BLaER1 treated with 17β-estradiol and CSF1 and Interleukin-3, amounts not matched to agents 10 nM and 100 nM (cell line): ENCODE data around the gene IGSF21.

Source experiments
- H3K27ac ChIP-seq, 11 experiments: shearing (Covaris generic); formaldehyde crosslinking; 2 replicates each; pipeline ENCODE4 v1.8.1; 2022
- H3K27me3 ChIP-seq, 11 experiments: shearing (Covaris generic); formaldehyde crosslinking; 2 replicates each; pipeline ENCODE4 v1.8.1; 2022
- H3K36me3 ChIP-seq, 11 experiments: shearing (Covaris generic); formaldehyde crosslinking; 2 replicates each; pipeline ENCODE4 v1.8.1; 2022
- H3K4me1 ChIP-seq, 10 experiments: shearing (Covaris generic); formaldehyde crosslinking; 2 replicates each; pipeline ENCODE4 v1.8.1; 2022
- H3K4me2 ChIP-seq, 11 experiments: shearing (Covaris generic); formaldehyde crosslinking; 2 replicates each; pipeline ENCODE4 v1.8.1; 2022
- H3K4me3 ChIP-seq, 10 experiments: shearing (Covaris generic); formaldehyde crosslinking; 2 replicates each; pipeline ENCODE4 v1.8.1; 2022
- H3K9ac ChIP-seq, 11 experiments: shearing (Covaris generic); formaldehyde crosslinking; 2 replicates each; pipeline ENCODE4 v1.8.1; 2022
- H3K9me3 ChIP-seq, 11 experiments: shearing (Covaris generic); formaldehyde crosslinking; replicated peaks in 1 of 11; 2 replicates each; pipeline ENCODE4 v1.8.1; 2022
- H4K20me1 ChIP-seq, 11 experiments: shearing (Covaris generic); formaldehyde crosslinking; 2 replicates each; pipeline ENCODE4 v1.8.1; 2022
- Cebpa-rat ChIP-seq, 11 experiments: shearing (Covaris generic); IDR thresholded peaks; 2 replicates each; pipeline ENCODE4 v1.8.1; 2022

The IGSF21 gene

DNA sequence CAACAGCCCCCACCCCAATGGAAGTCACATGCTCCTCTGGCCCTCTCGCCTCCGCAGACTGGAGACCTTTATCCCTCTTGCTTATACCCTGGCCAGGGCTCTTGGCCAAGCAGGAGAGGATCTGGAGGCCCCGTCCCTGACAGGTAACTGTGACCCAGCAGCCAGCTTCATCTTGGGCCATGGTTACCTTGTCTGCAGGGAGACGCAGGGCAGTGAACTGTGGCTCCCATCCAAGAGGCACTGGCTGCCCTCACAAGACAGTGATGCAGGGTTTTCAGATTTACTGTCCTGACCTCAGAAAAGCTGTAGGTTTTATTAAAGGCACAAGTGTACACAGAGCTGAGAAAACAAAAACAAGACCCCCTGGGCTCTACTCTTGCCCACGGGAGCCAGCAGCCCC lies 276.5 kb downstream of the IGSF21 start:
- Histone ChIP-seq H3K27me3 (no peaks in the 10 kb centered on the region), H3K9ac (no peak overlapping the region), H3K27ac (no peak overlapping the region), H3K9me3 (peaks cover 0 to 17% (median 11%) of the 10 kb centered on the region in 11 experiments; a peak in 13 of 22 replicates), H4K20me1 (peaks cover 0 to 4% (median 0%) of the 10 kb centered on the region in 11 experiments; a peak in 1 of 22 replicates), H3K4me2 (peak overlapping the region in 6 of 11 experiments; percentile 65 to 84 (median 74); a peak in 4 of 22 replicates), H3K36me3 (no peaks in the 10 kb centered on the region), H3K4me1 (peaks cover 15 to 23% (median 19%) of the 10 kb centered on the region in 10 experiments), H3K4me3 (no peak overlapping the region)
- no peak for TF ChIP-seq Cebpa-rat (IDR thresholded peaks at IDR 0.05)

DNA sequence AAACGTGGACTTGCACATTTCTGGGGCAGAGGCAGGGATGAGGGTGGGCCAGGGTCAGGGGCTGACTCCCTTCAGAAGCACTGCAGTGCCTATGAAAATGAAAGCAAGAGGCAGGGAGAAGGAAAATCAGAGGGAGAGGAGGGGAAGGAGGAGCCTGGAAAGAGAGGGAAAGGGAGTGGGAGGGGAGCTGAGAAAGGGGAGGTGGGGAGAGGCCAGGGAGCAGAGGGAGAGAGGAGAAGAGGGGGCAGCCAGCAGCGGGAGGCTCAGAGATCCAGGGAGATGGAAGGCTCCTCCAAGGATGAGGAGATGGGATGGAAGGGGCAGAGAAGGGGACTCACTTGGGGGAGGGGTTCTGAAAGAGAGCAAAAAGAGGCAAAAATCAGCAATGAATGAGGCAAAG lies 276.9 kb downstream of the IGSF21 start:
- Histone ChIP-seq H3K4me3 (no peak overlapping the region), H3K4me1 (peaks cover 15 to 23% (median 19%) of the 10 kb centered on the region in 10 experiments), H4K20me1 (peaks cover 0 to 4% (median 0%) of the 10 kb centered on the region in 11 experiments; a peak in 1 of 22 replicates), H3K4me2 (peak overlapping the region; percentile 65 to 84 (median 69); a peak in 20 of 22 replicates), H3K9ac (peak overlapping the region in 2 of 11 experiments; percentile 1 to 33; a peak in 1 of 22 replicates), H3K27me3 (no peaks in the 10 kb centered on the region), H3K36me3 (no peaks in the 10 kb centered on the region), H3K9me3 (peaks cover 0 to 14% (median 10%) of the 10 kb centered on the region in 11 experiments; a peak in 13 of 22 replicates), H3K27ac (no peak overlapping the region)
- no peak for TF ChIP-seq Cebpa-rat (IDR thresholded peaks at IDR 0.05)

DNA sequence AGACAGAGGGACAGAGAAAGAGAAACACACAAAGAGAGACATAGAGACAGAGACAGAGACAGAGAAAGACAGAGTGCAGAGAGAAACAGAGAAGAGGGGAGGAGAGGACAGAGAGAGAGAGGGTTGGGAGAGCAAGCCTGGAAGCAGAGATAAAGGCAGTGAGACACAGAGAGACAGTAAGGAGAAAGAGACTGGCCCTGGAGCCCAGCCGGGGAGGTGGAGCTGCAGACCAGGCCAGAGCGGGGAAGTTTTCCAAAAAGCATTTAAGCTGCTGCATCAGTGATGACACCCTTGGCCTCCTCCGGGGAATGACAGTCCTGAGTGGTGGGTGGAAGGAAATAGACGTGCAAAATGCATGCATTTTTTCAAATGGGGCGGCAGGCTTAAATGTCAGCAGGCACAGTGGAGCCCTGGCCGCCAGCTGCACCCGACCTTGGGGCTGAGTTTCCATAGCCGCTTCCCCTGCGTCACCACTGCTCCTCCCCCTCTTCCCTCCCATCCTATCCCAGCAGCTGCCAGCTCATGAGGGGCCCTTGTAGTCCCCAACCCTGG lies 277.7 kb downstream of the IGSF21 start:
- H3K4me2 ChIP-seq: peak overlapping the region; percentile 65 to 84 (median 69)
- H3K4me3 ChIP-seq: no peak overlapping the region
- H4K20me1 ChIP-seq: peaks cover 0 to 4% (median 0%) of the 10 kb centered on the region in 11 experiments; a peak in 1 of 22 replicates
- peaks cover 0 to 5% (median 2%) of the 10 kb centered on the region in 11 experiments; a peak in 8 of 22 replicates for H3K9me3 ChIP-seq
- H3K36me3 ChIP-seq: no peaks in the 10 kb centered on the region
- H3K4me1 ChIP-seq: peaks cover 15 to 23% (median 19%) of the 10 kb centered on the region in 10 experiments
- TF ChIP-seq Cebpa-rat (IDR thresholded peaks at IDR 0.05): no peak
- H3K27me3 ChIP-seq: no peaks in the 10 kb centered on the region
- peak overlapping the region in 4 of 11 experiments; percentile 4 to 31 (median 21); a peak in 2 of 22 replicates for H3K9ac ChIP-seq
- H3K27ac ChIP-seq: 0 out of 22 replicates have a peak overlapping the region, but pooled peaks of 1 of the 11 experiments have one; percentile 2

DNA sequence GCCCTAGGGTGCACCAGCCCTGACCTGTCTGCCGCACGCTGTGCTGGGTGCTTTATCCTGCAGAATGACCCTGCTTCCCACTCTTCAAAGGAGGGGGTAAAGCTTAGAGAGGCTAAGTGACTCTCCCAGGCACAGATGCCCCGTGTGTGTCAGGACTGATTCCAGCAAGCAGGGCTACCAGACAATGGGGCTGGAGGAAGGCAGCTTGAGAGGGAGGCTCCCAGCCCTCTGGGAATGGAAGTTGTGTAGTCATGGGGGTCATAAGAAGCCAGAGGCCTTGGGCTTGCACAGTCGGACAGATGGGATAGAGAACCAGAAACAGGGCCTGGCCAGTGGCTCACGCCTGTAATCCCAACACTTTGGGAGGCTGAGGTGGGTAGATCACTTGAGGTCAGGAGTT lies 279.0 kb downstream of the IGSF21 start:
- Histone ChIP-seq H3K4me2 (no peak overlapping the region), H3K9me3 (no peaks in the 10 kb centered on the region), H3K27ac (no peak overlapping the region), H3K4me3 (no peak overlapping the region), H3K4me1 (peaks cover 15 to 23% (median 19%) of the 10 kb centered on the region in 10 experiments), H3K36me3 (no peaks in the 10 kb centered on the region), H4K20me1 (peaks cover 0 to 4% (median 0%) of the 10 kb centered on the region in 11 experiments; a peak in 1 of 22 replicates), H3K27me3 (no peaks in the 10 kb centered on the region), H3K9ac (no peak overlapping the region)
- TF ChIP-seq Cebpa-rat (IDR thresholded peaks at IDR 0.05): no peak

DNA sequence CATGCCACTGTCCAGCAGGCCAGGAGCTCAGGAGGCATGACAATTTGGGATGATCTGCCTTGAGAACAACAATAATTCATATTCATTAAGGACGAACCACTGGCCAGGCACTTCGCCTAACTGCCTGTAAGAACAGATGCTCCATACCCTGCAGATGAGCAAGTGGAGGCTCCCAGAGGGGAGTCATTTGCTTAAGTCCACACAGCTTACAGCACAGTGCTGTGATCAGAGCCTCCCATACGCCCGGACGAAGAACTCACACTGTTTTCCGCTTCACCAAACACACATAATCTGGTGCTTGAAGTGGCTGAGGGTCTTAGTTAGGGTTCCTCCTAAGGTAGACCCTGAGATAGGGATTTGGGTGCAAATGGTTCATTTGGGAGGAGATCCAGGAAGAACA lies 279.7 kb downstream of the IGSF21 start:
- H3K4me1 ChIP-seq: peaks cover 15 to 23% (median 19%) of the 10 kb centered on the region in 10 experiments
- H3K4me3 ChIP-seq: no peak overlapping the region
- H3K9me3 ChIP-seq: no peaks in the 10 kb centered on the region
- H3K9ac ChIP-seq: no peak overlapping the region
- no peak overlapping the region for H3K27ac ChIP-seq
- no peaks in the 10 kb centered on the region for H3K36me3 ChIP-seq
- no peak for TF ChIP-seq Cebpa-rat (IDR thresholded peaks at IDR 0.05)
- H3K27me3 ChIP-seq: no peaks in the 10 kb centered on the region
- no peak overlapping the region for H3K4me2 ChIP-seq
- H4K20me1 ChIP-seq: peaks cover 0 to 4% (median 0%) of the 10 kb centered on the region in 11 experiments; a peak in 1 of 22 replicates

DNA sequence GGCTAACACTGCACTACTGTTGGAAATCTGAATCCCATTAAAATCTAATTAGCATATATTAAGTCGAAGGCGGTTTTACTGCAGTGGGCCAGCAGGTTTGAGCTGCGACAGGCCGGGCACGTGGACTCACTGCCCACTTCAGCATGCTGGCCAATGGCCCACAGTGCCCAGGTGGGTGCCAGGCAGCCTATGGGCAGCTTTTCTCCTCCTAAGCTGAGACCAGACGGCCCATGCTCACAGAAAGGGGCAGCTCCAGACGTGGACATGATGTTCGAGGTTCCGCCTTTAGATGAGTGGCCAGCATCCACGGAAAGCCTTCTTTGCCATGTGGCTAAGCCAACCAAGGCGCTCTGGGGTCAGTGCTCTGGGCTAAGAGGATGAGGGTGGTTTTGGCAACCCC lies 283.4 kb downstream of the IGSF21 start:
- no peak for TF ChIP-seq Cebpa-rat (IDR thresholded peaks at IDR 0.05)
- peaks cover 0 to 4% (median under 1%) of the 10 kb centered on the region in 10 experiments; a peak in 9 of 20 replicates for H3K4me1 ChIP-seq
- no peaks in the 10 kb centered on the region for H3K27me3 ChIP-seq
- no peak overlapping the region for H3K27ac ChIP-seq
- H3K4me3 ChIP-seq: no peak overlapping the region
- no peak overlapping the region for H3K9ac ChIP-seq
- no peaks in the 10 kb centered on the region for H4K20me1 ChIP-seq
- no peak overlapping the region for H3K4me2 ChIP-seq
- H3K36me3 ChIP-seq: no peaks in the 10 kb centered on the region
- no peaks in the 10 kb centered on the region for H3K9me3 ChIP-seq

DNA sequence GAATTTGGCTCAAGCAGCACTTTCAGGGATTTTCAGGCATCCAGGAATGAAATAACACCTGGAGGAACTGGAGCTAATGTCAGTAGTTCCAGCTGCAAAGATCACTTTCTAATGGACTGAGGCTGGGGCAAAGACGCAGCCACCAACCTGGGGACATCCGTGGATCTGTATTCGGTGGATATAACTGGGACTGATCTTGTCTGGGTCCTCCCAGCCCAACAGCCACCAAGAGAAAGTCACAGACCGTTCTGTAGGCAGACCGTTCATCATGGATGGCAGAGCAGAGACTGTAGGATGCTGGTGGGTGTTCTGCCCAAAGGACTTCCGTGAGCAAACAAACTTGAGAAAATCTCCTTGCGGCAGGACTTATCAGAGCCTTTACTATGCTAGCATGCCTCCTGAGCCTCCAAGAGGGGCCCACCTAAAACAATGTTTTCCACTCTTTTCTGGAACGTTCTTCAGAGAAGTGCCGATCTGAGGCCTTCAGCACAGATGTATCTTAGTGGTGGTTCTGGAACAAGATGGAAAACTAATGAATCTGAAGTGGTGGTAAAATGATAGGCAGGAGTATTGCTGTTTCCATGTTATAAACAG lies 287.1 kb downstream of the IGSF21 start:
- H3K4me3 ChIP-seq: no peak overlapping the region
- H3K27me3 ChIP-seq: no peaks in the 10 kb centered on the region
- no peaks in the 10 kb centered on the region for H3K4me1 ChIP-seq
- no peak overlapping the region for H3K27ac ChIP-seq
- no peak overlapping the region for H3K4me2 ChIP-seq
- H3K9ac ChIP-seq: no peak overlapping the region
- TF ChIP-seq Cebpa-rat (IDR thresholded peaks at IDR 0.05): no peak
- no peaks in the 10 kb centered on the region for H4K20me1 ChIP-seq
- no peaks in the 10 kb centered on the region for H3K9me3 ChIP-seq
- H3K36me3 ChIP-seq: no peaks in the 10 kb centered on the region

DNA sequence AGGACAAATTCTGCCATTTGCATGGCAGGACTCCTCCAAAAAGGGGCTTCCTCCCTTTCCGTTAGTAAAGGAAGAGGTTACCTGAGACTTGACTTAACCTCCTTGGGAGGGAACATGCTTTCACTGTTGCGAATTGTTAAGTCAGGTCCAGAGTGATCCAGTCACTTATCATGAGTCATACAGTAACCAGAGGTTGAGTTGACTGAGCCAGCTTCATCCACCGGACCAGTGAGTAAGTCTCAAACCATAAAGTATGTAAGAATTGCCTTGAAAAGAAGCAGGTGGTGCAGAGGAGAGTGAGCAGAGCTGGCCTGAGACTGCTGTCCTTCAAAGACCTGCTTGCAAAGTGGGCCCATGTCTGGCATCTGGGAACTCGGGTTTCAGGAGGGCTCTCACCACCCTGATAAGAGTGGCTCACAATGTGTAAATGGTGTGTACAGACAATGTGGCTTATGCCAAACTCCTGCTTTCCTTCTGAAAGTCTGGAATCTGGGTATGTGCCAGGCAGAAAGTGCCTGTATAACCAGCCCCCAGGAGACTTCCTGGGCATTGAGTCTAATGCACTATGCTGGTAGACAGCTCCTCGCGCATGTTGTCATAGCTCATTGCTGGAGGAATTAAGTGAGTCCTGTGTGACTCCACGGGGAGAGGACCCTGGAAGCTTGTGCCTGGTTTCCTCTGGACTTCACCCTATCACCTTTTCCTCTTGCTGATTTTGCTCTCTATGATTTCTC lies 288.8 kb downstream of the IGSF21 start:
- H3K36me3 ChIP-seq: no peaks in the 10 kb centered on the region
- H3K4me1 ChIP-seq: no peaks in the 10 kb centered on the region
- H3K9ac ChIP-seq: no peak overlapping the region
- H3K4me3 ChIP-seq: no peak overlapping the region
- H4K20me1 ChIP-seq: no peaks in the 10 kb centered on the region
- no peak overlapping the region for H3K27ac ChIP-seq
- H3K9me3 ChIP-seq: no peaks in the 10 kb centered on the region
- no peak for TF ChIP-seq Cebpa-rat (IDR thresholded peaks at IDR 0.05)
- H3K4me2 ChIP-seq: no peak overlapping the region
- no peaks in the 10 kb centered on the region for H3K27me3 ChIP-seq

DNA sequence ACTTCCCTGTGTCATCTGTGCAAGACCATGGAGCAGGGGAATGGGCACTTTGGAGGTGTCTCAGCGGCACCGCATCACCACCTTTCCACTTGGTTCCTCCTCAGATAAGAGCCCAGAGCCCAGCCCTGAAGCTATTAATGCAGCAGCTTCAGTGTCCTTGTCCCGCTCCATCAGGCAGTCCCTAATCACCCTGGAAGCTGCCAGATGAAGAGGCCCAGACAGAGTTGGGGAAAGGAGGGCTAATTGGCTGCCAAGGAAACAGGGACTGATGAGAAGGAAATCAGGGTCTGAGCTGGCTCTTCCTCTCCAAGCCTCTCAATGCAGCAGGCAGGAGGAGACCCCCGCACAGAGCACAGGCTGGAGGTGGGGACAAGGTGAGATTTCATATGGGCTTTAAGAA lies 290.0 kb downstream of the IGSF21 start:
- Histone ChIP-seq H4K20me1 (no peaks in the 10 kb centered on the region), H3K4me3 (no peak overlapping the region), H3K4me2 (no peak overlapping the region), H3K9me3 (no peaks in the 10 kb centered on the region), H3K36me3 (no peaks in the 10 kb centered on the region), H3K27me3 (no peaks in the 10 kb centered on the region), H3K4me1 (no peaks in the 10 kb centered on the region), H3K9ac (no peak overlapping the region), H3K27ac (no peak overlapping the region)
- TF ChIP-seq Cebpa-rat (IDR thresholded peaks at IDR 0.05): no peak
